NCI-H2029 treated with DMSO at 0.1 percent for 48 hours (cell line): Measurements from ENCODE around the gene RIMS3.
A peak's percentile ranks its signal among the peaks of the same experiment; 100 is the strongest.
"Not testable (repeated sequence)": the region's sequence is repeated elsewhere in the genome, so short reads cannot be mapped to it uniquely, and the experiment has no call there.

ENCODE experiments used
- DNase-seq: peaks from one replicate; lab custom pipeline; 2025; lab: John Stamatoyannopoulos, UW

The RIMS3 gene

DNA sequence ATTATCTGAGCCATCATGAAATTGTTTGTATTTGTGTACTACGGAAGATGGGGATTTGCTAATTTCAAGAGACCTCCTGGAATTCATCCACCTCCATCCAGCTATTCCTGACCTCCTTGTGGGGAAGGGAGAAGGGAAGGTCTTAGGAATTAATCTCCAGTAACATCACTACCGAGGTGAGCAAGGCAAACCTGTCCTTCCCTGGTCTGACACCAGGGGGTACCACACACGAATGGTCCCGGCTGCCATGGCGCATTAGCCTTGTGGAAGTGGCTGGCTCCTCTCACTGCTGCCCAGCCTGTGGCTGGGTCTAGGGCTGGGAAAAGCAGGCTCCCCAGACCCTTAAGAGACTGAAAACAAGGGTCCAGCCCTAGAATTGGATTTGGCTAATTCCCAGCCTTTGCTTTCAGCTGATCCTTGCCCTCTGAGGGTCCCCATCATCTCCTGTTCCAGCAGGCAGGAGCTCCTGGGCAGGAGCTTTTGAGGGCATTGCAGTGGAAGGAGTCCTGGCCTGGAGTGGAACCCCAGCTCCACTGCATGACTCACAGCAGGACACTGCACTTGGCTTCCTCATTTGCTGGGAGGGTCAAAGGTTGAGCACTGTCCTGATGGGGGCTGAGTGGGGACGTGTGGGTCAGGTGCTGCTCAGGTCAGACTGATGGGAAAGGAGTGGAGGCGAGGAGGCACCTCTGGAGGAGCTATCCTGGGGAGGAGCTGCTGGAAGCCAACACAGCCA, 34.8 kb downstream of the RIMS3 start:
- DNase-seq: peak; percentile 75

DNA sequence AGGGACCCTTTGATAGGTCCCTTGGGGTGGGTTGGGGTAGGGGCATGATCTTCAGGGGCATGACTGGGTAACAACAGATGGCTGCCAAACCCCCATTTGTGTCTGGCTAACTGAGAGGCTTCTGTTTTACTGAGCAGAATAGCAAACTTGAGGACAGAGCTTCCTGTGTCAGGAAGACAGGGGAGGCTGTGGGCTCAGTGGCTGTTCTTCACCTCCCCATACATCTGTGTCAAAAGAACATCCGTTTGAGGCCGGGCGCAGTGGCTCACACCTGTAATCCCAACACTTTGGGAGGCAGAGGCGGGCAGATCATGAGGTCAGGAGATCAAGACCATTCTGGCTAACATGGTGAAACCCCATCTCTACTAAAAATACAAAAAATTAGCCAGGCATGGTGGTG, 35.9 kb downstream of the RIMS3 start:
- not testable (repeated sequence) for DNase-seq

DNA sequence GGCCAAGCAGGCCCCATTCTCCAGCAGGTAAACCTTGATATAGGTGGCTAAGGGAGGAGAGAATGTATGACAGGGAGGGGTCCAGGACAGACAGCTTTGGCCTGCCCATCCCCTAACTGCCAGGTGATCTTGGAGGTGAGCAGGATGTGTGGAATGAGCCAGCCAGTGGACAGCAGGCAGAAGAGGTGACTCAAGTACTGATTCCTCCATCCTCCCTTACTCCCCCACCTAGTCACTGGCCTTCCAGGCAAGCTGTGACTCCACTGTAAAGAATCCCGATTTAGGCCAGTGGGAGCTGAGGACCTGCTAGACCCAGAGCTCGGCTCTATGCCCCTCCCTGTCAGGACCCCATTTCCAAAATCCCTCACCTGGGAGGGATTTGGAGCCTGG, 36.6 kb downstream of the RIMS3 start:
- DNase-seq: no peak

DNA sequence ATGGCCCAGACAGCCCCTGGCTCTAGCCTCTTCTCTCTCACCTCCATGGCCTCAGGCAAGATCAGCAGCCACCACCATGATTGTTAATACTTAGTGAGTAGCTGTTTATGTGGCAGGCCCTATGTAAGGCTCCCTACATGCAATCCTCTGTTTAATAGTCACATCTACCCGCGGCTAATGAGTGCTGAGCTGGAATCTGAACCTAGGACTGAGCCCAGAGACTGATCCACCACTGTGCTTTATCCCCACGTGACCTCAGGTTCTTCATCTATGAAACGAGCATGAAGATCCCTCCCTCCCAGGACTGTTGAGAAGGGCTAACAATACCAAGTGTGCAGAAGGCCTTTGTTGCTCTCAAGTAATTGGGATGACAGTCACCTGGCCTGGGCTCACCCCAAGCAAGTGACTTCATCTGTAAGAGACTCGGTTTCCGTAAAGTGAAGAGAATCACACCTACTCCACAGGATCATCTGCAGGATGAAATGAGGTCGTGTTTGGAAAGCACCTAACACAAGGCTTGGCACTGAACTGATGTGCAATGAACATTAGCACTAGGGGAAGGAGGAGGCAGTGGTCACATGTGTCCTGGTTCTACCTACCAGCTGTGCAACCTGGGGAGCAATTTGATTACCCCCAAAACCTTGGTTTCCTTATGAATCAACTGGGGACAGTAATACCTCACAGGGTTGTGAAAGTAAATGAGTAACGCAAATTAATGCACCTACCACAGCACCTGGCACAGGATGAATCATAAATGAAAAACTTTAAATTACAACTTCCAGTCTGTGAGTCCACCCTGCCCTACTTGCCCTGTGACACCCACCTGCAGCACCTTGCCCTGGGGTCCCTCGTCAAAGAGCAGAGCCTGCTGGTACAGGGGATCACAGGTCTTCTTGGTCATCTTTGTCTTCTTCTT, 37.2 kb downstream of the RIMS3 start:
- no peak for DNase-seq

DNA sequence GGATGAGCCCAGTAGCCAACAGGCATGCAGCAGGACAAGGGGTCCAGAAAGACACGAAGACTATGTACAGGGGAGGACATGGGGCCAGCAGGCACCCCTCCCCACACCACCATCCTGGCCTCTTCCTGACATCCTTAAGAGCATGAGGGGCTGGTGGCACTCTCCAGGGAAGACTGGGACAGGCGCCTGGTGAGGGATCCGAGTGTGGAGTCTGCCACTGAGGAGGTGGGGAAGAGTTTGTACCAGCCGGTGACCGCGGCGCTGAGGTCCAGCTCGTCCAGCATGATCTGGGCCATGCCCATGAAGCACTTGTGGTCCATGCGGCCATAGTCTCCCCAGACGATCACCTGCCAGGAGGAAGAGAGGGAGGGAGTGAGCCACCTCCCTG, 39.1 kb downstream of the RIMS3 start:
- DNase-seq: no peak

DNA sequence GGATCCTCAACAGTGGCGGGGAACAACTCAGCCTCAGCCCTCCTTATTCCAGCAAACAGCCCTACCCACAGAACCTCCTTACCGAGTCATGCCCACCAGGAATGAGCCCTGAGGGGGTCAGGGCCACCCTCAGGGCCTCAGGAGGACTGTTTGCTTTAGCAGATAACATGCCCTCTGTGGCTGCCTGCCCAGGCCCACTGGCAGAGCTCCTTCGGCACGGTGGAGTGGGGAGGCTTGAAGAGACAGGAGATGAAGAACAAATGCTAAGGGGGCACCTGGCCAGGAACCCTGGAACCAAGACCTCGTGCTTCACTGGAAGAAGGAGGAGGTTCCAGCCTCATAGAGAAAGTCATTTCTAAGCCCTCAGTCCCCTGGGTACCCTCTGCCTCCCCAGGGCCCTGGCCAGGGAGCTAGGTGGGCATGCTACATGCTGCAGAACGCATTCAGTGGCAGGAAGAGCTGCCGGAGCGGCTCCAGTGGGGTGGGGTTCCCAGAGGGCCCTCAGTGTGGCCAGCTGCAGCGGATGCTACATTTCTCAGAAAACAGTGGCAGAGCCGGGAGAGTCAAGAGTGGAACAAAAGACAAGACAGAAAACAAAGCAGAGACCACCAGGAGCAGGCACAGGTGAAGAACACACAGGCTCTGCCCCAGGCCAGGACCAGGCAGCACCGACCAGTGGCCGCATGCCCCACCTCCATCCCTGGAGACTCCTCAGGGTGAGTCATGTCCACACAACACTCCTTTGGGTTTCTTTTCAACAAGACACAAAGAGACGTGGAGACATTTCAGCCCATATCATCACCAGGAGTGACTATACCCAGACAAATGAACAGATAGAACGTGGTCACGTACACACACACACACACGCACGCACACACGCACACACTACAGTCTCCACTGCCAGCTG, 39.8 kb downstream of the RIMS3 start:
- DNase-seq: no peak

DNA sequence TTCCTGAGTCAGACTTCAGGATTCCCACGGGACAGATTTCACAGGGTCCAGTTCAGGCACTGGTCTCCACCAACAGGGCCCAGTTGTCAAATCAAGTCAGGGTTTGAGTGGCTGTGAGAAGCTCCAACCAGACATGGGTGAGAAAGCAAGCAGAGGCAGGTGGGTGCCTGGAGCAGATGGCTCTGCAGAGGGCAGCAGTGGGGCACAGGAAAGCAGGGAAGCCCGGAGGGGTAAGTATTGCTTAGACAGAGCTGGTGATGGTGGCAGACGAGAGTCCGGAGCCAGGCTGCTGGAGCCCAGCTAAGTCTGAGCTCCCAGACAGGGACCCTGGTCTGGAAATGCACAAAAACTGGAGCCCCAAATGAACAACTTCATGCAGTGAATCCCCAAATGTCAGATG, 40.4 kb downstream of the RIMS3 start:
- DNase-seq: peak; percentile 88

DNA sequence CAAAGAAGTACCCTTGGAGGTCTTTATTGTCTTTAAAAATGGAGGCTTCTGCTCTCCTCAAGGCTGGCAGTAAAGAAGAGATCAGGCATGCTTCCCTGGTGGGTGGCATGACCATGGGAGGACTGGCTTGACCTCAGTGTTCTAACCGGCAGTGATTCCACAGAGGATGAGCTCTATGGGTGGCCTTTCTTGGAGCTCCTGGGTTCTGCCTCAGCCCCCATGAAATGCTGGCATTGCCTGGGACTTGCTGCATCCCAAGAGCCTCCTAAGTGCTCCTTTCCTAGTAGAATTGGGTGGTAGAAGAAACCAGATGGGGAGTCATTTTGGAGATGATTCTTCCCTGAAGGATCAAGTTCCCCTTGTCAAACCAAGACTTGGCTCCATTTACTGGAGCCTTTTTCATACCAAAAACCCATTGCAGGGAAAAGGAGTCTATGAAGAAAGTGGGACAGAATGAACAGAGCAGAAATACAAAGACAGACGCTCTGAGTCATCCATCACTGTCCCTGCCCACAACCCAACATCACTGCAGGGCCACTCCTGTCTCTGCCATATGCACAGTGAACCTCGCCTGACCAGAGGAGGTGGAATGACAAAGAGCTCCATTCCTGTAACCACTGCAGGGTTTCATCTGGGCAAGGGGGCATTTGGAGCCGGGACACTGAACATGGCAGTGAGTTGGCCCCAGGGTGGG, 42.4 kb downstream of the RIMS3 start:
- no peak for DNase-seq

DNA sequence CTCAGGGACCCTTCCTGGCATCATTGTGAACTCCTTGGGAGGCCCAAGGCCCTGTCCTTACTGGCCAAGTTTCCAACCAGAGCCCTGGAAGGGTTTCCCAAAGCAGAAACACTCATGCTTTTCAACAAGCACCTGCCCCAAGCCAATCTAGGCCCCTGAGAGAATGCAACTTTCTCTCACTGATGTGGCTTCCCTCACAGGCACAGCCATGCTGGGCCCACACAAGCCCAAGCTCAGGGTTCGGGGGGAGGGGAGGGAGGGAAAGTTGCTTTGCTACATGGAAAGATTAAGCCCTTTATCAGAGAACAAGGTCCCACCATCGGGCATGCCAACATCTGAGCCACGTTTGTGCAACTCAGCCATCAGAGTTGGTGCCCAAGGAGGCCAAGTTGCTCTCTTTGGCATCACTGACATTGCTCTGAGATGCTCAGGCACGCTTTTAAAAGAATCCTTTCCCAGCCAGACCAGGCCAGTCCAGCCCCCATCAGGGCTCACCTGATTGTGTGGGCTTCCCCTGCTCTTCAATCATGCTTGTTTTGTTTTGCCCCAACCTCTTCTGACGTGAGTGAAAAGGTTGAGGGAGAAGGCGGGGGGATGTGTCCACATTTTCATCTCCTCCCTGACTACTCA, 43.5 kb downstream of the RIMS3 start:
- no peak for DNase-seq

DNA sequence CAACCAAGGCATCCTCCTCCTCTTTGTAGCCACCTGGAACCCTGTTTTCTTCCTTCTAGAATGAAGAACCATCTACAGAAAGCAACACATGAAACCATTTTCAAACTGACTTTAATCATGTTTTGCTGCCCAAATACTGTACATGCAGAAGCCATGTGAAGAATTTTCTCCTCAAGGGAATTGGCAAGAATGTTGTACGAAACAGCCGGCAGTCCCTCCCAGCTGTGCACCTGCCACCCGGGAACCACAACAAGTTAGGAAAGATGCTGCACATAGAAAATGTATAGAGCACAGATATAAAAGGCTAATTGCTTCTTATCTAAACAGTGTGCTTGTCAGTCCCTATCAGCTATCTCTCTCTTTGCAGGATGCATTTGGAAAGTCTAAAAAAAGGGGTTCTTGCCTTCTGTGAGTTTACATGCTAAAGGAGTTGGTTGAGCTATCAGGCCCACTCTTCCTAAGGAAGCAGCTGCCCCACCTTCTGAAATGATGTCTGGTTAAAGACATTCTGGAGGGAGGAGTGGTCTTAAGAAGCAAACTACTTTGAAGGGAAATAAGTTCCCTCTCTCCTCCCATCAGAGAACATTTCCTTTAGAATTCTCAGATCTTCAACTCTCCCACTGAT, 44.8 kb downstream of the RIMS3 start:
- DNase-seq: no peak

DNA sequence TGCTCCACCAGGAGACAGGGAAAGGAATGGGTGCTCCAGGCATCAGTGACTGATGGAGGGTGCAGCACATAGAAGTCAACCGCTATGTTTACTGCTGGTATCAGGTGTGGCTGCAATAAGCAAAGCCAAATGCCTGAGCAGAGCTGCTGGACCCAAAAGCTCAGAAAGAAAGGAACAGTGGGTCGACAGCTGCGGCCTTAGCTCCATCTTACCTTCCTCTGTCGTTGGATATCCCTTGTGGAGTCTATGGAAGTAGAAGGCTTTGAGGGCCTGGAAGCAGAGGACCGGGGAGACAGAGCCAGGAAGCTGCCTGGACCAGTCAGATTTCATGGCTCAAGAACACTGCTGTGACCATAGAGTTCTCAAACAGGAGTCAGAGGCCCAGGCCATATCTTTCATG, 45.3 kb downstream of the RIMS3 start:
- no peak for DNase-seq

DNA sequence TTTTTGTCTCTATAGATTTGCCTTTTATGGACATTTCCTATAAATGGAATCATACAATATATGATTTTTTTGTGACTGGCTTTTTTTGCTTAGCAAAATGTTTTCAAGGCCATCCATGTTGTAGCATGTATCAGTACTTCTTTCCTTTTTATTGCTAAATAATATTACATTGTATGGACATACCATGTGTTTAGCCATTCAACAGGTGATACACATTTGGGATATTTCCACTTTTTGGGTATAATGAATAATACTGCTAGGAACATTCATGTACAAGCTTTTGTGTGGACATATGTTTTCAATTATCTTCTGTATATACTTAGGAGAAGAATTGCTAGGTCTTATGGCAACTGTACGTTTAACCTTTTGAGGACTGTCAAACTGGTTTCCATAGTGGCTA, 47.4 kb downstream of the RIMS3 start:
- DNase-seq: no peak

DNA sequence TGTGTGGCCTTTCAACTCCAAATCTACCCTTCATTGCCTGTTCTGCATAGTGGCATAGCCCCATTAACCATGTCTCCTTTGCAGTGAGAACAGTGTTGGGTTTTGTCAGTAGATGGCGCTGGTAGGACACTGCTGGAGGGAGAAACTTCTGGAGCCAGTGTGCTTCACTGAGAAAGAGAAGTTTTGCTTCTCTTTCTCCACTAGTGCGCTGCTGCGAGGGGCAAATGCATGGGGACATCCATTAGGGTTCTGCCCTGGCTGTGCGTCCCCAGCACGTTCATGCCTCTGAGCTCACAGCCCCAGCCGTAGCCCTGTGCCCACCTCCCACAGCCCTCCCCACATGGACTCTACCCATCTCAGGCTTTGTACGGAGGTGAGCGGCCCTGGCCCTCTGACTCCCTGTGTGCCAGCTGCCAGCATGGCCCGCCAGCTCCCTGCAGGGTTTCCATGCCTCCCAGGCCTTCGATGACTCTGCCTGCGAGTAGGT, 53.1 kb downstream of the RIMS3 start:
- peak; percentile 99 for DNase-seq

DNA sequence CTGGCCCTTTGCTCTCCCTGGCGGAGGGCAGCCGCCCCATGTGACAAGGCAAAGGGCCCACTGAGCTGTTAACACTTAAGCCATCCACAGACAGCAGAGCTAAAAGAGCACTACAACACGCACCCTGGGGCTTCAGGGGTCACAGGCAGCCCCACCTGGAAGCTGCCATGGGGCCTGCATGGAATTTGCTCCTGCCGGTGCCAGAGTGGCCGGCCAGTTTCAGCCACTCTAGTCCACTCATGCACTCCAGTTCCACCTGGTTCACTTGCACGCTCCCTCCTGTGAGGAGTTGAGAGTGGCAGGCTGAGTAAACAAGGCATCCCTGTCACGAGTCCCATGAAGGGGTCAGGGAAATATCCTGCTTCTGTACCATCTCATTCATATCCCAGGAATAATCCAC, 55.3 kb downstream of the RIMS3 start:
- DNase-seq: no peak

DNA sequence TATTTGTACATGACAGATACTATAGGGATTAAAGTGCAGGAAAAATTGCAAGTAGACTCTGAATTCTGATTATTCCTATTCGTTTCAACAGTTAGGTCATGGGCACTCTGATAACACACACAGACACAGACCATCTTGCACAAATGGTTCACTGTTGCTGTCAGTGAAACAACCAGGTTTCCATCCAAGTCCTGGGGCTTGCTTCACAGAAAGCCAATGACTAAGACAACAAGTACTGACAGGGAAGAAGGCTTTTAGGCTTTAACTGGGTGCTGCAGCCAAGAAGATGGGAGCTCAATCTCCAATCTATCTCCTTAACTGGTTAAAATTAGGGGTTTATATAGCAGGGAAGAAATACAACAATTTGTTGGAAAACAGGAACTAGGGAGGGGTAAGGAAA, 57.6 kb downstream of the RIMS3 start:
- no peak for DNase-seq

DNA sequence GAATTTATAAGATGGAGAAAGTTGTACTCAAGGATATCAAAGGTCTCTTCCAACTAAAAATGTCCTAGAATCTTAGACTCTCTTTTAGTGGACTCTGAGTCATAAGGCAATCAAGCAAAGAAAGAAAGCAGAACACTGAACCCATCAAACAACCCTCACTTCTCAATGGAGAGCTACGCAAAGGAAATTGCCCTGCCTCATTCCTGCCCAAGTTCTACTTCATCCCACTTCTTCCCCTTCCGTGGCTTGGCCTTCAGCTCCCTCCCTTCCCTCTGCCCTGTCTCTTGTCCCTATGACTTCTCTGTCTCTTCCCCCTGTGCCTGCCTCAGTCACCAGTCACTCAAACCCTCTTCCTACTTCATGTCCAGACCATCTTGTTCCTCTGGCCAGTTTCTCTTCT, 58.5 kb downstream of the RIMS3 start:
- DNase-seq: no peak

DNA sequence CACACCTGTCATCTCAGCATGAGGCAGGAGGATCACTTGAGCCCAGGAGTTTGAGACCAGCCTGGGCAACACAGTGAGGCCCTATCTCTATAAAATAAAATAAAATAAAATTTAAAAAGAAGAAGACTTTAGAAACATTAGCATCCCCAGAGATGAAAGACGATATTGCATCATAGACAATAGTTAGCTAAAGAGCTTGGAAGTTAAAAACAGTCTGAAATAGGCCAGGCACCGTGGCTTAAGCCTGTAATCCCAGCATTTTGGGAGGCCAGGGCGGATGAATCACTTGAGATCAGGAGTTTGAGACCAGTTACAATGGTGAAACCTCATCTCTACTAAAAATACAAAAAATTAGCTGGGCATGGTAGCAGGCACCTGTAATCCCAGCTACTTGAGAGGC, 59.3 kb downstream of the RIMS3 start:
- no peak for DNase-seq

DNA sequence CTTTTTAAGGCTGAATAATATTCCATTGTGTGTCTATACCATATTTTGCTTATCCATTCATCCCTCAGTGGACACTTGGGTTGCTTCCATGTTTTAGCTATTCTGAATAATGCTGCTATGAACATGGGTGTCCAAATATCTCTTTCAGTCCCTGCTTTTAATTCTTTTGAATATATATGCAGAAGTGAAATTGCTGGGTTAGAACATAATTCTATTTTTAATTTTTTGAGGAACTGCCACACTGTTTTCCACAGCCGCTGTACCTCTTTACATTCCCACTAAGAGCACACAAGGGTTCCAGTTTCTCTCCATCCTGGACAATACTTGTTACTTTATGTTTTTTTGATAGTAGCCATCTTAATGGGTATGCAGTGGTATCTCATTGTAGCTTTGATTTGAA, 65.6 kb downstream of the RIMS3 start:
- no peak for DNase-seq

DNA sequence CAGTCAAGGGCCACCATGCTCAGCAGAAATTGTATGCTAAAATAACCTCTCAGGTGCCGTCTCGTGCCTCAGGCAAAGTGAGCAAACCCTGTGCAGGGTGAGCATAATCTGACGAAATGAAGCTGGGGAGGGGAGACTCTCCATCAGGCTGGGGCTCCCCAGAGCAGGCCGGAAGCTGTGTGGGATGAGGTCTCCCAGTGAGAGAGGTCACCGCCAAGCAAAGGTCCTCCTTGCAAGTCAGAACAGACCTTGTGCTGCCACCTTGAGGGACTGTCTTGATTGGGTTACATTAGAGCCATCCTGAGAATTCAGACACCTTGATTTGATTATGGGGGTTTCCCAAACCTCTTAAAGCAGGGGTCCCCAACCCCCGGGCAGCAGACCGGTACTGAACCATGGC, 69.9 kb downstream of the RIMS3 start:
- no peak for DNase-seq

DNA sequence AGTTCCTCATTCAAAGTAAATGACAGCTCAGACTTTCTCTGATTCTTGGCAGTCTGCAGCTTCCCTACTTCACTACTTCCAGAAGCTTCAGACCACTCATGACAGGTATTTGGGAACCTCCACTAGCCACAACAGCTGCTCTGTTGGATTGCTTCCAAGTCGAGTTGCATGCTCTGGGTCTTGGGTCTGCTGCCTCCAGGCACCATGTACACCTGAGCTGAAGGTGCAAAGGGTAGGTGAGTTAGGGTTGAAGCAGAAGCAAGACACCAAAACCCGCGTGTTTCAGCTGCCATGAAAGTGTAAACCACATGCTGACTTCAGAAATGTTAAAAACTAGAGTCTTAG, 71.3 kb downstream of the RIMS3 start:
- DNase-seq: peak; percentile 59
